AG20443 (cell line): ENCODE measurements around the gene IGSF9B.
A peak's percentile ranks its signal among the peaks of the same experiment; 100 is the strongest.

Experiments
- DNase-seq: peaks from one replicate; pipeline ENCODE4 v3.0.0; 2012; ENCODE audit warnings: low spot score, mixed read lengths

The IGSF9B gene

DNA sequence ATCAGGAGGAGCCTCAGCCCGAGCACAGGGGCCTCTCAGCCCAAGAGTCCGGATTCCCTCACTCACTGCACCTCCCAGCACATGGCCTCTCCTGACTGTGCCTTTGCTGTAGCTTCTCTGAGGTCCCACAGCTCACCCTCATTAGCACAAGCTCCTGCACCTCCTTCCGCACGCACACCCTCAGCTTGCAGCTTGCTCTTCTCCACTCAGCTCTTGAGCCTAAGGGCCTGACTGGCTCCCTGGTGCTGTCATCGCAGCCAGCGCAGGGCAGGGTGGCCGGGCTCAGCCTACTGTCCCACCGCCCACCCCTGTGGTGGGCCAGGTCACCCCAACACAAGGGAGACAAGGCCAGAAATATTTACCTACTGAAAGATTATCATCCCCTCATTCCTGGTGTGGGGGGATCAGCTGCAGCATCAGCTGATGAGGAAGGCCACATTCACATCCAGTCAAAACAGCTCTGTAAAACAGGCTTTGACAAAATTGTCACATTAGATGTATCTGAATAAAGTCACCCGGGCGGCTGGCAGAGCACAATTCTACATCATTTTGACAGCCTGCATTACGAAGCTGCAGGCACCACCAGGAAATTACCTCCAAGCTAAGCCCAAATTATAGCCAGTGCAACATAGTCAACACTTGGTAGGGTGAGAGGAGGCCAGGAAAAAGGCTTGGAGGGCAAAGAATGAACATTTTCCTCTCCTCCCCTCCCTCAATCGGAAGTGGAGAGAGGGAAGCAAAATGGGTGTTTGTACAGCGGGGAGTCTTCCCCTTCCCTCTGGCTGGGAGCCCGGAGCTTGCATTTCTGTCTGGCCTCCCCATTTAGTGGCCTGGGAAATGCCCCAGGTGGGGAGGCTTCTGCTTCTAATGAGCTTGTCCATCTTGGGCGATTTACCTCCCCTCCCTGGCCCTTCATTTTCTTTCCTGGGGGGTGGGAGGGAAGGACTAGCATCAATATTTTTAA is 29.5 kb upstream of the IGSF9B start:
- no peak for DNase-seq

DNA sequence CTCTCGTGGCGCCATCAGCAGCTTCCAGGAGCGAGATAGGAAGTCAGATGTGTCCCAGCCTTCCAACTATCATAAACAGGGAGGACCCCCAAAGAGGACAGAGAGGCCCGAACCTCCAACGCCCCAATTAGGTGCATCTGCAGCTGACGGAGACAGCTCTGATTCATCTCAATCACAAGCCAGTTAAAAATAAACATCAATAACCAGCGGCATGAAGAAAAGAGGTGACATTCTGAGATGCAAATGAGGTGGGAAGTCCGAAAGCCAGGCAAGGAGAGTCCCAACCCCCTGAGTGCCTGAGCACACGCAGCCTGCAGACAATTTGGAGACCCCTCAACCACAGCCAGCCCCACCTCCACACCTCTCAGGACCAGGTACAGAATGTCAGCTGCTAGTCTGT is 28.1 kb upstream of the IGSF9B start:
- no peak for DNase-seq

DNA sequence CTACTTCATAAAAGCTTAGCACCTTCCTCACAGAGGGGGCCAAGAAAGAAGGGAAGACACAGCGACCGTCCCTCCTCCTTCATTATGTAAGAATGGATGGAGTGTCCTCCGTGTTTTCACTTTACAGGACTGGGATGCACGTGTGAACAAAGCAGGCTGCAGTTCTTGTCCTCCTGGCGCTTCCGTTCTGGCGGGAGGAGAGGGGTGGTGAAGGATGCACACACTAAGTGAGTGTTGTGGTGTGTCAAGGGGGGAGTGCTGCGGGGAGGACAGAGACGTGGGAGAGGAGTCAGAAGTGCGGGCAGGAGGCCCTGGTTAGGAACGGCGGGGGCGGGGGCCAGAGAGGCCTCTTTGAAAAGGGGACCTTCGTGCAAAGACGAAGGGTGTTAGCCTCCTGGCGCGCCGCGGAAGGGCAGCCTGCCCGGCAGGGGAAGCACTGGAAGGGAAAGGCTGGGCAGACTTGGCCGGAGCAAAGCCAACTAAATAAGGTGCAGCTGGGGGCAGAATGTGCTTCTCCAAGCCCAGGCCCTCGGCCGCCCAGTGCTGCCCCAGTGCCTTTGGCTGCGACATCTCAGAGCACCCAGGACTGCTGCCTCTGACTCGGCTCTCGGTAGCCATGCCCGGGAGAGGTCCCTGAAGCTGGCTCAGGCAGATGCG is 27.0 kb upstream of the IGSF9B start:
- DNase-seq: no peak

DNA sequence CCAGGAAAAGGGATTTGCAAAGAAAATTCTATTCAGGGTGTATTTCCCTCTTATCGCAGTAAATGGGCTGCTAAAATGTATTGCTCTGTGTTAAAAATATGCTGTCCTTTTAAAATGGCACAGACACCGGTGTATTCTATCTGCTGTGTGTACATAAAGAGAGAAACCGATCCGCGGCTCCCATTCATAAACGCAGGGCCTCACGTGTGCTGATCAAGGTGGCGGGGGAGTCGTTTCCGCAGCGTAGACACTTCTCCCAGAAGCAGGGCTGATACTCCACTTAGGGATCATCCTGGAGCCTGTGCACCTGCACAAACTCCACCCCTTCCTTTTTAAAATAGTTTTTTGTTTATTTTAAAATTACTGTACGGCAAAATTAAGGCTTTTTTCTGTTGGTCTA is 26.1 kb upstream of the IGSF9B start:
- DNase-seq: no peak

DNA sequence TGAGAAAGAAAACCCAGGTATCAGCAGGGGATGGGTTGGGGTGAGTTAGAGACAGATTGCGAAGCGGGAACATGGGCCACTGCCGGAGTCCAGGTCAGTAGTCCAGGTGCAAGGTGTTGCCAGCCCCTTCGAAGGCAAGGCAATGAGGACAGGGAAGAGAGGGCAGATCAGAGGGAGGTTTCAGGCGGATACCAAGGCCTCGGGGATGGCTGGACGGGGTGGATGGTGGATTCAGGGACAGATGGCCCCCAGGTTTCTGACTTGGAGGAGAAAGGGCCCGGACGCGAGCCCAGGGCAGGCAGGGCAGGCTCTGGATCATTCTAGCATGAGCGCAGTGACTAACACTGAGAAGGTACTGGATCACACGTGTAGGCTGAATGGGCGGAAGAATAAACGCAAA is 25.4 kb upstream of the IGSF9B start:
- no peak for DNase-seq

DNA sequence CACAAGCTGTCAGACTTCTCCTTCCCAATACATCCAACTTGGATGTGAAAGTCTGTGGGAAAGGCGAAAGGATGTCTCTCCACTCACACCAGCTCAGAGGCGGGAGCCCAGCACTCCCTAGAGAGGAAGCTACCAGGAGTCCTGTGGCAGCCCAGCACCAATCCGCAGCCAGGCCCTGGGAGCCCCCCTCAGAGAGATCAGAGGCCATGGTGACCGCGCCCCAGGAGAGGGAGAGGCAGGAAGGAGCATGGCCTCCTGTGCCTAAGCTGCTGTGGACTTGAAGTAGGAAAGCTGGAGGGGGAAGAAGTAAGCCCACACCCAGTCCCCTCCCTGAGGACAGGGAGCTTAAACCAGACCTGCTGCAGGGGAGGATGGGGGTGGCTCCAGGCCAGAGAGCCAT is 24.4 kb upstream of the IGSF9B start:
- no peak for DNase-seq

DNA sequence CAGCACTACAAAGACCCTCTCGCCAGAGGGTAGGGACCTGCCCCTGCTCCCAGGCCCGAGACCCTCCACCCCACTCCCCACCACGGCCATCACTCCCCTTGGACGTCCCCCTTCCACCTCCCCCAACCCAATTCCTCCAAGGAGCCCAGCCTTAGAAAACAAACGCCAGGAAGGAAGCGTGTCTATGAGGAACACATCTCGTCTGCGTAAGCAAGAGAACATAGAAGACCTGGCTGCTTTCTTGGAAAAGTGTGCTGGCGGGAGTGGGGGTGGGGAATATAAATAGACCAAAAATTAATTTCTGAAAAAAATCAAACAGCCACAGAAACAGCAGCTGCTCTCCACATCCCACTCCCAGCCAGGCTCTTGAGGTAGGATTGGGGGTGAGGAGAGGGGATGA is 23.9 kb upstream of the IGSF9B start:
- DNase-seq: no peak

DNA sequence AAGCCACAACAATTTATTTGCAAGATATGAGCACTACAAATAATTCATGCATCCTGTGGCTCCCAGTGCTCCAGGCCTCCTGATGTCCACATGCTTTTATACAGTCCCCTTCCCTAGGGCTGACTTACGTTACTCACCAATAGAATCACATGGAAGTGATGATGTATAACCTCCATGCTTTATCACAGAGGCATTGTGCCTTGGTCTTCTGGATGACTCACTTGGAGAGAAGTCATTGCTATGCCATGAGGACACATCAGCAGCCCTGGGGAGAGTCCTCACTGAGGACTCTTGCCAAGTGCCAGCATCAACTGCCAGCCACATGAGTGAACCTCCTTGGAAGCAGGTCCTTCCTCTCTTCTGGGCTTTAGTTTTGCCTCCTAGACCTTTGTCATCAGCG is 22.0 kb upstream of the IGSF9B start:
- DNase-seq: no peak

DNA sequence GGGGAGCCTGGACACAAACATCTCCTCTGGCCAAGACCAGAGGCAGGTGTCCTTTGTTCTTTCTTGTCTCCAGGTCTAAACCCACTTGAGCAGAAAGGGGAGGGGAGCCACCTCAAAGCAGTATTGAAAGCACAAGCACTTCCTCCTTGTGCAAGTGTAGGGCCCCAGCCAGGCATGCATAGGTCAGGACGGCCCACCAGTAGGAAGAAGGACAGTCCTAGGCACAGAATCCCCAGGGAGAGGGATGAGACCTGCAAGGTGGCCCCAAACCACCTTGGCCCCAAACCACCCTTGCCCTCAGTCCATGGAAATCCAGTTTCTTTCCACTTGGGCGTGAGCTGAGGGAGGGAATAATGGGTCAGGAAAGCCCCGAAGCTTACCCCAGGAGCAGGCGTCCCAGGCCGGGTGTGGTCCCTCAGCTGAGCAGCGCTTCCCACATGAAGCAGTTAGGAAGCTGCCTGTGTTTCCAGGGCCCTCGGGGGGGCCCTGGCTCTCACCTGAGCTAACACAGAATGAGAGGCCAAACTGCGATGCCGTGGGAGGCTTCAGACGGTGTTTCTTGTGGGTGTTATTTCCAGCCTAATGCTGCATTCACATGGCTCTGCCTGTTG is 20.4 kb upstream of the IGSF9B start:
- no peak for DNase-seq

DNA sequence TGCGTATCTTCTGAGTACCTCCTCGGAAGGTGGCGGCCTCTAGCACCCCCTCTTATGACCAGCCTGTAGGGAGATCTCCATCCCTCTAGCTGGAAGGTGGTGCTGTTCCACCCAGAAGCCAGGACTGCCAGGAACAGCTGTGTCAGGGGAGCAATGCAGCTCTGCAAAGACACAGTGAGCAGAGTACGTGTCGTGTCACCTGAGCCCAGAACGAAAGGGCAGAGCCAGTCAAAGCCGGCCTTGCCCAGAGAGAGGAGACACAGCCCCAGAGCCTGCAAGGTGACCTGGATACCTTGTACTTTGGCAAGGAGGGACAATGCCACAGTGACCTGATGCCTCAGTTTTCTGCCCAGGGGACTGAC is 18.7 kb upstream of the IGSF9B start:
- DNase-seq: no peak

DNA sequence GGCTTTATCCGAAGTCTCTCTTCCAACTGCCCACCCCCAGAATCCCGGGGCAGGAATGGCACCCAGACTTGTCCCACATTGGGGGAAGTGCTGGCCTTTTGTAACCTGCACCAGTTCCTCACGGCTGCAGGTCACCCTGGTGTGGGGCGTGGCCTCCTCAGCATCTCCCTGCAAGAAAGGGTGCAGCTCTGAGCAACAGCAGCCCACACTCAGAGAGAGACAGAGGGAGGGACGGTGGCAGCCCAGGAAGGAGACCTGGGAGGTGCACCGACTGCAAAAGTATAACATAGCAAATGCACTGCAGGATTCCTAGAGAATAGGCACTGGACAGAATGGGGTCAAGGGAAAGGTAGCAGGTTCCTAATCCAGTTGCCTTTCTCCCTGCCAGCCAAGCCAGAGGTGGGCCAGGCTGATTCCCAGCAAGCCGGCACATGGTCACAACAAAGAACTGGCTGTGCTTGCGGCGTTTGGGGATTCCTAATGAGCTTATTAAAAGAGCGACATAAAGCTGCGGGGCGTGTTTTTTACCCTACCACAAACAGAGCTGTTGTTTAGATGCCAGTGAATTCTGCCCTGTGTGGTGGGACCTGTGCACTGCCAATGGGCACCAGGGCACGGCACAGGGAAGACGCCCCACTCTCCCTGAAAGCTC is 18.2 kb upstream of the IGSF9B start:
- no peak for DNase-seq

DNA sequence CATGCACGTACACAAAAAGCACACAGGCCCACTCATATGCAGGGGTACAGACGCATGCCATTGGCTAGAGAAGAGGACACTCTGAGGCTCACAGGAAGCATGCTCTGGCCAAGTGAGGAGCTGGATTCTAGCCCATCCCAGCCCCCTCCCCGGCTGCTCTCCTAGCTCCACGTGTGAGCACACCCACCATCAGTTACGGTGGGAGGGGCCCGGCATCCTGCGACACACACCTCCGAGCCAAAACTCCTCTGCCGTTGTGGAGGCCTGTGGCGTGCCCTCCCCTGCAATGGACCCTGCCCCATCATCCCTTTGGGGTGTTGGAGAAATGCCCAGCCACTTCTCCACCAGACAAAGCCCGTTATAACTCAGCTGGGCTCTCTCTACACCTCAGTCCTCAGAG is 15.1 kb upstream of the IGSF9B start:
- DNase-seq: no peak

DNA sequence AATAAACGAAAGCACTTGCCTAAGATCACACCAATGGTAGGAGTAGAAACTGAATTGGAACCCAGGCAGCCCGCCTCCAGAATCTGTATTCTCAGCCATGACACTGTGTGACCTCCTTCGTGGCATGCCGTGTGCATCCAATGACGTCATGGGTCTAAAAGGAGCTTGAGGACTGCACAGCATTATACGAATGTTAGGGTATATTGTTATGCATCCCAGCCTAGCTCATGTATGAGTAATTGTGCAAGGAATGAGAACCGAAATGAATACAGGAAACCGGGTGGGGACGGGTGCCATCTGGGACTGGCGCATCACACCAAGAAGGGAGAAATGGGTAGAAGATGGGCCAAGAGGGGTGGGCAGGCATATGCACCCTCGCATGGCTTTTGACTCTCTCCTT is 12.3 kb upstream of the IGSF9B start:
- no peak for DNase-seq

DNA sequence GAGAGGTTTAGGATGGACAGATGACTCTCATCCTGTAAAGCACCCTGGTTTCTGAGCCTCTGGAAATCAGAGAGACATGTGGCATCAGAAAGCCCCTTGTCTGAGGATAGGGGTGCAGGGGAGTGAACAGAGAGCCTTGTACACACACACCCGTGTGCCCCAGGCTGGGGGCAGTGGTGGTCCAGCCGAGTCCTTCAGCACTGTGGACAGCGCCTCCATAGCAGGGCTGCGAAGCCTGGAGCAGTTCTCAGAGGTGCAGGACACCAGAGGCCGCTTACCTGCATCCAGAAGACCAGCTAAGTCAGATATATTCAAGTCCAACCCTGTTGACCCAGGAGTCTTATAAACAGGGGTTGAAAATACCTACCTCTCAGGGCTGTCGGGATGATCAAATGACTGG is 11.5 kb upstream of the IGSF9B start:
- no peak for DNase-seq

DNA sequence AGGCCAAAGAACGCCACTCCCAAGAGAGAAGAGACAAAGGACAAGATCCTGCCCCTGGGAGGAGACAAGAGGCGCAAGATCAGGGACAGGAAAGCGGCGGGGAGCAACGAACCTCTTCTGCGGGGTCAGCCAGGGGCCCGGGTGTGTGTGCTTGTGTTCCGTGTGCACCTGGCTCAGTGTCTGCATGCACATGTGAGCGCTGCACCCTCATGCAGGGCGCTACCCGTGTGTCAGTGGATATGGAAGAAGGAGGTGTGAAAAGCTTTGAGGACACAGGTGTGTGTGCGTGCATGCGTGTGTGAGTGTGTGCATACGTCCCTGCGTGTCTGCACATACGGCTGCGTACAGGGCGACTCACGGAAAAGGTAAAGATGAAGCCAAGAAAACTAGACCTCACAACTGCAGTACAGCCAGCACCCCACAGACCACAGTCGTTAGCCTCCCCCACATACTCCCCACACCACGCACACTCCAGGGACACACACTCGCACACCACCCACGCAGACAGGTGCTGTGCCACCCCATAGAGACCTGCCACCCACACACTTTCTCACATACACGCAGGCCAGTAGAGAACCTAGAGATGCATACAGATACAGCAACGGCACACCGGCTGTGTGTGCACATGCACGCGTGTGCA is 11.0 kb upstream of the IGSF9B start:
- DNase-seq: no peak

DNA sequence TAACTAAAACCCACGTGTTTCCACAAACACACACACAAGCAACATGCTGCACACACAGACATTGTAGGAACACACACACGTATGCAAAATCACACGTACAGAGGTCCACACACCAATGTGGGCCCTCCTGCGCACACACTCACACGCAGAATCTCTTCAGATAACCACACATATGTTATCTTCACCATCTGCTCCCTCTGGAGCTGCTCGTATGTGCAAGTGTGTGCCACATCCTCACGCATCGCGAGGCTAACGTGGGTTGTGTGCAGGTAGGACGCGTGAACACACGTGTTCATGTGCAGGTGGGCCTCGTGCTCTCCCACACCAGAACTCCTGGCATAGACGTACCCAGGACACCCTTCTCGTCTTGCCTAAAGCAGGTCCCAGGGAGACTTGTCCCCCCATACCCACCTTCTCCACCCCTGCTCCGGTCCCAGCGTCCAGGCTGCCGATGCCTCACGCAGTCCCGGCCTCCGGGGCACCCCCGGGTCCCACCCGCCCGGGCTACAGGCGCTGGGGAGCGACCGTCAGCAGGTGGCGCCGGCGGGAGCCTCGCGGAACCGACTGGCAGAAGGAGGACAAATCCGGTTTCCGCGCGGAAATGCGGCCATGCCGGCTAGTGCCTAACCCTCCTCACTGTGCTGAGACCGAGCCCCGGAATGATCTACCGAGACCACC is 10.3 kb upstream of the IGSF9B start:
- peak; percentile 70 for DNase-seq

DNA sequence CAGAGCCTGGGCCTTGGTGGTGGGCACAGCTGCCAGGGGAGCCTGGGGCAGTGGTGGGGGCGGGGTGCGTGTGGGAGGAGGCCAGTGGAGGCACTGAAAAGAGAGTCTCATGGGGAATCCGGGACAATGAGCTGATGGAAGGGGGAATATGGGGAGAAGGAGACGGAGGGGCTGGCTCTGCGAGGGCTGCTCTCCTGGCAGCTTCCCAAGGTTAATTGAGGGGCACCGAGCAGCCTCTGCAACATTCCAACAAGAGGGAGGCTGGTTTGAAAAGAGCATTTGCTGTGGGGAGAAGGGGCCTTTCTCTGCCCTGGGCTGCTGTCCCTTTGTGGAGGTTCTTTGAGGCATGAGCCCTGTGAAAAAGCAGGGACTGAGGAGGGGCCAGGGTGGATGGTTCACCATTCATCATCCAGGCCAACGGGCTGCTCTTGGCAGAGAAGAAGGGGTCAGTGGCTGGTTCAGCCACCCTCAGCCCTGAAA is 9.4 kb upstream of the IGSF9B start:
- DNase-seq: no peak

DNA sequence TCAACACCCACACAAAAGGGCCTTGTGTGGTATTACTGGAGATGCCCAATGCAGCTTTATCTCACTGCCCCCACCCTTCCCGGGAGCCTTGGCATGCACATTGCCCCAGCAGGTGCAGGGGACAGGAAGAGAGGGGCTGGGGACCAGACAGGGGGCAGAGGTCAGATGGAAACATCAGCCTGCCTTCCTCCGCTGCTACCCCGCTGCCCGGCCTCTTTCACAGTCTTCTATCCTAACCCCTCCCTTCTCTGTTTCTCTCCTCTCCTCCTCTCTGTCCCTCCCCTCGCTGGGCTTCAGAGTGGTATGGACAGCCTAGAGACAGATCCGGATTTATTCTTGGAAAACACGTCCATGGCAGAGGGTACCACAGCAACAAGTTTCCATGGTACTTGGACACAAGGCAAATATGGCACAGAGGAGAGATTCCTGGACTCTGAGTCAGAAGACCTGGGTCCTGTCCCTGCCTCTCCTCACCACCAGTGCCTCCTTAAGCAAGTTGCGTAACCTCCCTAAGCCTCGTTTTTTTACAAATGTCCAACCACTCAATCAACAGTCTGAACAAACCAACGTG is 8.3 kb upstream of the IGSF9B start:
- DNase-seq: peak; percentile 68

DNA sequence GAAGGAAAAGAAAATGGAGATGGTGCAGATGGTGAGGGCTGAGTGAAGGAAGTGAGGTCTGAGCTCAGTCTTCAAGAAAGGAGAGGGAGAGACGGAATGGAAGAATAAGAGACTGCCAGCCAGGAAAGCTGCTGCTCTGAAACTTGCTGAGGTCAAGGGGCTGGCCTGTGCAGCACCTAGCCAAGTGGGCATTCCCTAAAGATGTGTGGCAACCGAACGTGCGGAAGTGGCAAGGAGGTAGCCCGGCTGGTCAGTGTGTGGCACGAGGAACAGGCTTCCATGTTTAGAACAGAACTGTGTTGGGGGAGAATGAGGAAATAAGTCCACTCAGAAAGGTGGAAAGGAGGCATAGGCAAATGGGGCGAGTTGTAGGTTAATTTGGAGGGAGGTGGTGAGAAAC is 7.6 kb upstream of the IGSF9B start:
- DNase-seq: no peak

DNA sequence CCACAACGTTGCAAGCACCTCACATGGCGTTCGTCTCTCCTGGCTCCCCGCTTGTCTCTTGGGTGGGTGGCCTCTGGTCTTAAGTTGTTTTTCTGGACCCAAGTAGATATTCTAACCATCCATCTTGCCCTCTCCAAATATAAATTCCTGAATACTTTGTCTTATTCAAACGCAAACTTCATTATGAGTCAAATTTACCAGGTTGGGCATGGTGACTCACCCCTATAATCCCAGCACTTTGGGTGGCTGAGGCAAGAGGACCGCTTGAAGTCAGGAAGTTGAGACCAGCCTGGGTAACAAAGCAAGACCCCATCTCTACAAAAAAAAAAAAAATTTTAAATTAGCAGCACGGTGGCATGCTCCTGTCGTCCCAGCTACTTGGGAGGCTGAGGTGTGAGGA is 5.1 kb upstream of the IGSF9B start:
- DNase-seq: no peak

DNA sequence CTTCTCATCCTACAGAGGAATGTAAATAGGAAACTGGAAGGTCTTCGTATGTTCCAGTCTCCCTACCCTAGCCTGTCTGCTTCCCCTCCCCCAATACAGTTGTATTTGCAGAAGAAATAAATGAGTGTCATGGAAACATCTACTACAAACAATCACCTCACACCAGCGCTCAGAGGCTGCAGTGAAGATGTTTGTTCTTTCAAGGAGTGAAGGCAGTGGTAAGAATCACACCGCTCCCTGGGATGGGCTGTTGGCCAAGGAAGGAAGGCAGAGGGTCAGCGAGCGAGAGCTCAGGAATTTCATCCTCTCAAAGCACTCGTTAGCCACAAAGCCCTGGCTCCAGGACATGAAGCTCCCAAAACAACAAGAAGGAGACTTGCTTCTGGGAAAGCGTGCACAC is 1.1 kb upstream of the IGSF9B start:
- DNase-seq: no peak
